Astrocyte of the spinal cord (primary cell): ENCODE measurements around the gene PPP1R9A.
A peak's percentile ranks its signal among the peaks of the same experiment; 100 is the strongest.

Experiments used
- DNase-seq: peaks from one replicate; pipeline ENCODE4 v3.0.0; 2011; ENCODE audit warnings: low read depth, low spot score
- H3K4me3 ChIP-seq: 2 replicates; pipeline ENCODE4 v1.5.1; 2011; ENCODE audit warnings: low read depth, mild to moderate bottlenecking, low read length, moderate library complexity
- in situ Hi-C: cut with HindIII; loops from 2 replicates; pipeline ENCODE4 v1.10.0; 2017; ENCODE audit warnings: low sequenced_read_pairs
- TF ChIP-seq, protein P1 (sequence below): IDR thresholded peaks from 2 replicates; pipeline ENCODE4 v1.5.1; 2012; ENCODE audit warnings: low read depth, mild to moderate bottlenecking, low read length, inconsistent platforms

PPP1R9A gene

DNA sequence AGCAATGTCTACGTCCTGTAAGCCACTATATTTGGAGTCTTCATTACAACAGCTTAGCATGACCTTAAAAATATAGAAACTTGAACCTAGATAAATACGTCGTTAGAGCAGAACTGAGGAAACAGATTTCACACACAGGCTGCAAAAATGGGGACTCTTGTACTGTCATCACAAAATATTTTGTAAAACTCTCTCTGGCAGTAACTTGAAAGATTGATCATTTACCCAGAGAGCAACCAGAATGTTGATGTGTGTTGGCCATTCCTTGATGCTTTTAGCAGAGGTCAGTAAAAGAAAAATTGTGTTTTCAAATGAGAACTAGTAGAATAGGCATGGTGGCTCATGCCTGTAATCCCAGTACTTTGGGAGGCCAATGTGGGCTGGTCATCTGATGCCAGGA is 431.4 kb downstream of the PPP1R9A start:
- no peak overlapping the region for H3K4me3 ChIP-seq
- in situ Hi-C loops: no loop called here
- TF ChIP-seq, protein P1, sequence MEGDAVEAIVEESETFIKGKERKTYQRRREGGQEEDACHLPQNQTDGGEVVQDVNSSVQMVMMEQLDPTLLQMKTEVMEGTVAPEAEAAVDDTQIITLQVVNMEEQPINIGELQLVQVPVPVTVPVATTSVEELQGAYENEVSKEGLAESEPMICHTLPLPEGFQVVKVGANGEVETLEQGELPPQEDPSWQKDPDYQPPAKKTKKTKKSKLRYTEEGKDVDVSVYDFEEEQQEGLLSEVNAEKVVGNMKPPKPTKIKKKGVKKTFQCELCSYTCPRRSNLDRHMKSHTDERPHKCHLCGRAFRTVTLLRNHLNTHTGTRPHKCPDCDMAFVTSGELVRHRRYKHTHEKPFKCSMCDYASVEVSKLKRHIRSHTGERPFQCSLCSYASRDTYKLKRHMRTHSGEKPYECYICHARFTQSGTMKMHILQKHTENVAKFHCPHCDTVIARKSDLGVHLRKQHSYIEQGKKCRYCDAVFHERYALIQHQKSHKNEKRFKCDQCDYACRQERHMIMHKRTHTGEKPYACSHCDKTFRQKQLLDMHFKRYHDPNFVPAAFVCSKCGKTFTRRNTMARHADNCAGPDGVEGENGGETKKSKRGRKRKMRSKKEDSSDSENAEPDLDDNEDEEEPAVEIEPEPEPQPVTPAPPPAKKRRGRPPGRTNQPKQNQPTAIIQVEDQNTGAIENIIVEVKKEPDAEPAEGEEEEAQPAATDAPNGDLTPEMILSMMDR: no peak
- no peak for DNase-seq

DNA sequence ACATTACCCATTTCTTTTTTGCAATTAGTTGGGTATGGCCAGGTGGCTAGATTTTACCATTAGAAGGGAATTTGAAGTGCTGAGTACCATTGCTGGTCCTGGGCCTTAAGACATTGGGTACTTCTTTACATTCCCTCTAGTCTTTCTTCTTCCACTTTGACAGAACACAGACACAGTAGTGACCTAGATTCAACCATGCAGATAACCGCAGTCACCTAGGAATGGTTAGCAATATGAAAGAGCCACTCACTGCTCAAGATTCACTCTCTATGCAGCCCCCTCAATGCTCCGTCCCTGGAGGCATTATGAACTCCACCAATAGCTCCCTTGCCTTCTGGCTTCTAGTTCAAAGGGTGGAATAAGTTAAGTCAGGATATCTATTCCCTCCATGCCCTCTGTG is 433.1 kb downstream of the PPP1R9A start:
- H3K4me3 ChIP-seq: no peak overlapping the region
- TF ChIP-seq, protein P1: no peak

DNA sequence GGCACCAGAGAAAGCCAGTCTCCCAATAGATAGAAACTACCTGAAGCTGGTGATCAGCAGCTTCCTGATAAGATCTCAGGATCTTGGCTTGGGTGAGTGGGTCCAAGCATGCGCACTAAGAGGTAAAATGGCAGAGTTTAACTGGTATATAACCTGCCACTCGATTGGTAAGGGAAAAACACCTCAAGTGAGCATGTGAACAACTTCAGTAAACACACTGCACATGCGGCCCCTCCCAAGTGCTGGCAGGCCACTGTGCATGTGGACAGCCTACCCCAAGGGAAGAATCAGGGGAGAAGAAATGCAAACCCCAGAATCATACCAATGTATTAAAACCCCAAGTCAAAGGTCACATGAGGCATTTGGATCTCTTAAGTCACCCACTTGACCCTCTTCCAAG is 434.6 kb downstream of the PPP1R9A start:
- DNase-seq: no peak
- TF ChIP-seq, protein P1: no peak
- no peak overlapping the region for H3K4me3 ChIP-seq
- in situ Hi-C loops: no loop called here

More for the DNA sequence above, 433.1 kb downstream of the PPP1R9A start:
- DNase-seq: no peak
- in situ Hi-C loops: no loop called here

DNA sequence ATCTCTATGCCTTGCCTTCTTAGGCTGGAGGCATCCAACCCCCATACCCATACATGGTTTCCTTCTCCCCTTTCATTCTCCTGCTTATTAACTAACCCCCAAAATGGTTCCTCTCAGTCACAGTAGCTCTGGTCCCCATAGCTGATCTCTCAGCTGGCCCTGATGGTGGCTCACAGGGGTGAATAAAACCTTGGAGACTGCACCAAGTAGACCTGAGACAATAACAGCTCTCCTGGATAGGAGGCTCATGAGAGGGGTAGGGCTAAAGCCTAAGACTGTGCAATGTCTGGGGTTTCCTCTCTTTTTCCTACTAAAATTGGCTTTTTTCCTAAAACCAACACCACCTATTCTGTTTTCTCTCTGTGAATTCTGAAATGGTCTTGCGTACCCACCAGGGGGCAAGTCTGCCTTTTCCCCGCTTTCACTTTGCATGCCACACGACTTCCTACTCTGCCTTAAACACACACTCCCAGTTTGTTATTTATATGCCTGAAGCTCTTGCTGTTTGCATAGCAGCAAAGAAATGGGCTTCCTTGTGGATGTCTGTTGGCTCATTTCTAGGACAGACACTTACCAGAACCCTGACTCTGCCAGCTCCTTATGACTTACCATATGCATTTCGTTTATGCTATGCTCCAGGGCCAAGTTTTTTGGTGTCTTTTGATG is 435.4 kb downstream of the PPP1R9A start:
- TF ChIP-seq, protein P1: peak; percentile 22
- in situ Hi-C loops: no loop called here
- H3K4me3 ChIP-seq: no peak overlapping the region
- peak; percentile 8 for DNase-seq
